H9 (cell line): Measurements from ENCODE around the gene CLDN20. TPM values are rescaled to one million over a fixed set of nuclear protein-coding genes. Genes with fewer than 3 reads are reported as not detected.

Experiments used
- DNase-seq: peaks from one replicate; pipeline ENCODE4 v3.0.0-alpha.2; 2017
- H2AFZ ChIP-seq: one replicate; pipeline ENCODE4 v1.6.1; 2013; ENCODE audit warnings: mild to moderate bottlenecking, low read length, control low read depth, moderate library complexity
- H2AK5ac ChIP-seq: 2 replicates; pipeline ENCODE4 v1.6.1; 2013; ENCODE audit warnings: low read length, control low read depth, mixed read lengths; ENCODE audit not compliant: insufficient read length
- H2BK120ac ChIP-seq: one replicate; pipeline ENCODE4 v1.6.1; 2013; ENCODE audit warnings: low read depth, mild to moderate bottlenecking, low read length, control low read depth, inconsistent platforms; ENCODE audit not compliant: poor library complexity, severe bottlenecking
- H2BK12ac ChIP-seq: 2 replicates; pipeline ENCODE4 v1.6.1; 2013; ENCODE audit warnings: low read length, control low read depth, mixed read lengths, low read depth; ENCODE audit not compliant: insufficient read length
- H2BK15ac ChIP-seq: 2 replicates; pipeline ENCODE4 v1.6.1; 2013; ENCODE audit warnings: low read depth, low read length, control low read depth
- H2BK20ac ChIP-seq: one replicate; pipeline ENCODE4 v1.6.1; 2013; ENCODE audit warnings: low read depth, mild to moderate bottlenecking, low read length, control low read depth, inconsistent platforms; ENCODE audit not compliant: poor library complexity, severe bottlenecking
- H2BK5ac ChIP-seq: 2 replicates; pipeline ENCODE4 v1.6.1; 2013; ENCODE audit warnings: low read length, control low read depth, mixed read lengths; ENCODE audit not compliant: insufficient read length
- H3K14ac ChIP-seq: 2 replicates; pipeline ENCODE4 v1.6.1; 2013; ENCODE audit warnings: low read length, control low read depth; ENCODE audit not compliant: insufficient read depth
- H3K18ac ChIP-seq: 2 replicates; pipeline ENCODE4 v1.6.1; 2013; ENCODE audit warnings: low read depth, mild to moderate bottlenecking, mixed read lengths, low read length, control low read depth; ENCODE audit not compliant: insufficient read length
- H3K23ac ChIP-seq: 2 replicates; pipeline ENCODE4 v1.6.1; 2013; ENCODE audit warnings: low read length, control low read depth, mixed read lengths, low read depth; ENCODE audit not compliant: insufficient read length
- H3K23me2 ChIP-seq: 2 replicates; pipeline ENCODE4 v1.6.1; 2013; ENCODE audit warnings: low read depth, mild to moderate bottlenecking, mixed read lengths, low read length, control low read depth; ENCODE audit not compliant: insufficient read length, poor library complexity, severe bottlenecking
- H3K27ac ChIP-seq: 2 replicates; pipeline ENCODE4 v1.5.1; 2013; ENCODE audit warnings: low read length, control low read depth, mixed read lengths, low read depth; ENCODE audit not compliant: insufficient read length
- H3K27me3 ChIP-seq: 2 replicates; pipeline ENCODE4 v1.6.1; 2013; ENCODE audit warnings: low read length, control low read depth, inconsistent platforms; ENCODE audit not compliant: insufficient read depth
- H3K4ac ChIP-seq: 2 replicates; pipeline ENCODE4 v1.6.1; 2013; ENCODE audit warnings: low read depth, mild to moderate bottlenecking, control low read depth, inconsistent platforms, low read length, moderate library complexity
- H3K4me1 ChIP-seq: 2 replicates; pipeline ENCODE4 v1.6.1; 2013; ENCODE audit warnings: low read length, control low read depth, inconsistent platforms; ENCODE audit not compliant: insufficient read depth
- H3K4me2 ChIP-seq: 2 replicates; pipeline ENCODE4 v1.6.1; 2013; ENCODE audit warnings: low read length, control low read depth, mixed read lengths; ENCODE audit not compliant: insufficient read length, insufficient read depth
- H3K56ac ChIP-seq: 2 replicates; pipeline ENCODE4 v1.6.1; 2013; ENCODE audit warnings: low read depth, mild to moderate bottlenecking, mixed read lengths, low read length, control low read depth; ENCODE audit not compliant: insufficient read length
- H3K79me1 ChIP-seq: 2 replicates; pipeline ENCODE4 v1.6.1; 2013; ENCODE audit warnings: low read depth, mild to moderate bottlenecking, moderate library complexity, low read length, control low read depth, inconsistent platforms; ENCODE audit not compliant: insufficient read depth, poor library complexity, severe bottlenecking
- H3K79me2 ChIP-seq: 2 replicates; pipeline ENCODE4 v1.6.1; 2013; ENCODE audit warnings: low read length, control low read depth, inconsistent platforms; ENCODE audit not compliant: insufficient read depth
- H3K9ac ChIP-seq: 2 replicates; pipeline ENCODE4 v1.6.1; 2013; ENCODE audit warnings: low read length, control low read depth, mixed read lengths; ENCODE audit not compliant: insufficient read length; ENCODE audit errors: extremely low read depth
- H3K9me3 ChIP-seq: one replicate; pipeline ENCODE4 v1.6.1; 2013; ENCODE audit warnings: low read depth, low read length, inconsistent platforms; ENCODE audit not compliant: control insufficient read depth
- H3T11ph ChIP-seq: one replicate; pipeline ENCODE4 v1.6.1; 2013; ENCODE audit warnings: mild to moderate bottlenecking, low read length, control low read depth, inconsistent platforms
- H4K20me1 ChIP-seq: one replicate; pipeline ENCODE4 v1.6.1; 2013; ENCODE audit not compliant: control insufficient read depth, insufficient read length, insufficient read depth
- H4K5ac ChIP-seq: 2 replicates; pipeline ENCODE4 v1.6.1; 2013; ENCODE audit warnings: low read depth, mild to moderate bottlenecking, mixed read lengths, low read length, control low read depth; ENCODE audit not compliant: insufficient read length
- H4K8ac ChIP-seq: replicated peaks from 2 replicates; pipeline ENCODE4 v1.6.1; 2013; ENCODE audit warnings: low read length, control low read depth, mixed read lengths, low read depth; ENCODE audit not compliant: insufficient read length
- H4K91ac ChIP-seq: 2 replicates; pipeline ENCODE4 v1.6.1; 2013; ENCODE audit warnings: low read depth, mild to moderate bottlenecking, moderate library complexity, mixed read lengths, low read length, control low read depth; ENCODE audit not compliant: insufficient read length
- H3K27ac Mint-ChIP-seq, 3 experiments: 2 replicates in 2 of 3; 3 replicates in 1 of 3; pipeline ENCODE4 v1.8.0; 2020 to 2021; ENCODE audit warnings: mixed read lengths in 3 of 3, mild to moderate bottlenecking in 1 of 3, moderate library complexity in 1 of 3
- H3K27me3 Mint-ChIP-seq: 2 replicates; pipeline ENCODE4 v1.8.0; 2021; ENCODE audit warnings: low read depth, mild to moderate bottlenecking, moderate library complexity, mixed read lengths
- H3K36me3 Mint-ChIP-seq, 3 experiments: 2 replicates in 2 of 3; 3 replicates in 1 of 3; pipeline ENCODE4 v1.8.0; 2020 to 2021; ENCODE audit warnings: low read depth in 3 of 3, mixed read lengths in 3 of 3; ENCODE audit not compliant: insufficient read depth in 1 of 3
- H3K4me1 Mint-ChIP-seq, 2 experiments: 2 replicates each; pipeline ENCODE4 v1.8.0; 2020; ENCODE audit warnings: mixed read lengths in 2 of 2
- H3K4me3 Mint-ChIP-seq, 2 experiments: 2 replicates in 1 of 2; 3 replicates in 1 of 2; pipeline ENCODE4 v1.8.0; 2020 to 2021; ENCODE audit warnings: mild to moderate bottlenecking in 2 of 2, mixed read lengths in 2 of 2, moderate library complexity in 1 of 2
- H3K9me3 Mint-ChIP-seq, 2 experiments: 2 replicates in 1 of 2; 3 replicates in 1 of 2; pipeline ENCODE4 v1.8.0; 2020; ENCODE audit warnings: mild to moderate bottlenecking in 2 of 2, mixed read lengths in 2 of 2, moderate library complexity in 1 of 2
- whole genome bisulfite sequencing: extraction: QIAGEN DNeasy Blood & Tissue Kit; methylation state at CpG from one replicate; pipeline ENCODE4 v1.1.7; 2013; ENCODE audit warnings: missing lambda C conversion rate, low lambda C conversion rate, mixed read lengths; ENCODE audit not compliant: insufficient read length; ENCODE audit errors: extremely low coverage; 5-methylcytosine and 5-hydroxymethylcytosine counted together
- total RNA-seq: library from RNA; stranded (reverse); gene quantifications from 2 replicates; pipeline ENCODE4 v1.2.1, GENCODE V29; 2021
- TF ChIP-seq, protein P1 (sequence below): fragments of 200-600 bp; sonication (generic); conservative IDR thresholded peaks from 3 replicates; pipeline ENCODE4 v1.8.0; 2021; ENCODE audit warnings: antibody characterized with exemption, mild to moderate bottlenecking

Gene CLDN20
- total RNA-seq, 1 experiment from 2014 or later, result not detected

GRCh38 chr6:155237613-155238012 lies 26.2 kb upstream of the CLDN20 start:
- TF ChIP-seq, protein P1, sequence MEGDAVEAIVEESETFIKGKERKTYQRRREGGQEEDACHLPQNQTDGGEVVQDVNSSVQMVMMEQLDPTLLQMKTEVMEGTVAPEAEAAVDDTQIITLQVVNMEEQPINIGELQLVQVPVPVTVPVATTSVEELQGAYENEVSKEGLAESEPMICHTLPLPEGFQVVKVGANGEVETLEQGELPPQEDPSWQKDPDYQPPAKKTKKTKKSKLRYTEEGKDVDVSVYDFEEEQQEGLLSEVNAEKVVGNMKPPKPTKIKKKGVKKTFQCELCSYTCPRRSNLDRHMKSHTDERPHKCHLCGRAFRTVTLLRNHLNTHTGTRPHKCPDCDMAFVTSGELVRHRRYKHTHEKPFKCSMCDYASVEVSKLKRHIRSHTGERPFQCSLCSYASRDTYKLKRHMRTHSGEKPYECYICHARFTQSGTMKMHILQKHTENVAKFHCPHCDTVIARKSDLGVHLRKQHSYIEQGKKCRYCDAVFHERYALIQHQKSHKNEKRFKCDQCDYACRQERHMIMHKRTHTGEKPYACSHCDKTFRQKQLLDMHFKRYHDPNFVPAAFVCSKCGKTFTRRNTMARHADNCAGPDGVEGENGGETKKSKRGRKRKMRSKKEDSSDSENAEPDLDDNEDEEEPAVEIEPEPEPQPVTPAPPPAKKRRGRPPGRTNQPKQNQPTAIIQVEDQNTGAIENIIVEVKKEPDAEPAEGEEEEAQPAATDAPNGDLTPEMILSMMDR, result no peak
- Histone ChIP-seq H3K14ac (no peak overlapping the region), H2AK5ac (no peak overlapping the region), H3K18ac (no peak overlapping the region), H4K5ac (no peak overlapping the region), H2BK12ac (no peak overlapping the region), H3K9ac (no peak overlapping the region), H3K4ac (no peak overlapping the region), H3K79me2 (no peaks in the 10 kb centered on the region), H3K23me2 (no peaks in the 10 kb centered on the region), H3K23ac (no peak overlapping the region), H3K27ac (no peak overlapping the region), H2BK120ac (no peak overlapping the region), H4K8ac (no peak overlapping the region), H3K27me3 (no peaks in the 10 kb centered on the region), H3K56ac (no peak overlapping the region), H2BK15ac (no peak overlapping the region), H3K9me3 (peaks cover 13% of the 10 kb centered on the region), H3T11ph (no peak overlapping the region), H3K4me1 (no peaks in the 10 kb centered on the region), H2BK5ac (no peak overlapping the region), H2BK20ac (no peak overlapping the region), H3K79me1 (no peaks in the 10 kb centered on the region), H2AFZ (no peak overlapping the region), H4K20me1 (no peaks in the 10 kb centered on the region), H4K91ac (no peak overlapping the region), H3K4me2 (no peak overlapping the region)
- Mint-ChIP-seq H3K4me1 (peaks cover 8 to 9% of the 10 kb centered on the region in 2 experiments), H3K4me3 (no peak overlapping the region), H3K9me3 (peaks cover 33 to 42% of the 10 kb centered on the region in 2 experiments), H3K27ac (no peak overlapping the region), H3K27me3 (peaks cover 4% of the 10 kb centered on the region), H3K36me3 (peaks cover 42 to 65% (median 56%) of the 10 kb centered on the region in 3 experiments)
- DNase-seq, result no peak
- no CpG with 5 or more reads among the region's 1 CpG for WGBS
